ENCODE data around the gene BEST1. TPM values are rescaled to one million over a fixed set of nuclear protein-coding genes. Genes with fewer than 3 reads are reported as not detected.

The BEST1 gene
- total RNA-seq, 1 experiment from 2014 or later, result 0.17 TPM

DNA sequence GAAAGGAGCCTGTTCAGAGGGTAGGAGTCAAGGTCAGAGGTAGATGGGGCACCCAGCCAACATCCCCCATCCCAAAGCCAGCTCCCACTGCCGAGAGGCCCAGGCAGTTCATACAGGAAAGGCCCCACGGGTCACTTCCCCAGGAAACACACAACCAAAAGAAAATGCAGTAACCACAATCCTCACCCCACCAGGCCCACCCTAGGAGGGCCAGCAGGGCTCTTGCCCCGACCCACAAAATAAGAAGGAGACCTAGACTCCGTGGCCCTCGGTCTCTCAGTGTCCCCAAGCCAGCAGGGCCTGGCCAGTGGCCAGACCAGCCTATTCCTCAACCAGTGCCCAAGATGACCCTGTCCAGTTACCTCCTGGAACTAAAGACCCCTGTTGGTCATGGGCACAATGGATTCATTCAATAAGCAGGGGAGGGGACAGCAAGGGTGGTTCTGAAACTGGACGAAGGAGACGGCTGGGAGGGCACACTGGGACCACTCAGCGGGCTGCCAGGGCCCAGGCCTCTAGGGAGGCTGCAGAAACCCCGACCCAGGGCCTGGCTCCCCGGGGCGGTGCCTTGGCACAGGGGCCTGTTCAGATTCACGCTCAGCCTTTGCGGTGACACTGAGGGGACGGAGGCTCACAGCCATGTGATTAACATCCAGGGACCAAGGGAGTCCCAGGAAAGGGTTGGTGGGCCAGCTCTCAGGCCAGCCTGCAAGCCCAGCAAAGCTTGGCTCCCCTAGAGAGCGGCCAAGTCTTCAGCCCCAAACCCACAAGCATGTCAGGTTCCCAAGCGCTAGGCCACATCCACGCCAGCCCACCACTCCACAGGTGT lies 38.2 kb upstream of the BEST1 start (continued):
- TF ChIP-seq, protein P1, sequence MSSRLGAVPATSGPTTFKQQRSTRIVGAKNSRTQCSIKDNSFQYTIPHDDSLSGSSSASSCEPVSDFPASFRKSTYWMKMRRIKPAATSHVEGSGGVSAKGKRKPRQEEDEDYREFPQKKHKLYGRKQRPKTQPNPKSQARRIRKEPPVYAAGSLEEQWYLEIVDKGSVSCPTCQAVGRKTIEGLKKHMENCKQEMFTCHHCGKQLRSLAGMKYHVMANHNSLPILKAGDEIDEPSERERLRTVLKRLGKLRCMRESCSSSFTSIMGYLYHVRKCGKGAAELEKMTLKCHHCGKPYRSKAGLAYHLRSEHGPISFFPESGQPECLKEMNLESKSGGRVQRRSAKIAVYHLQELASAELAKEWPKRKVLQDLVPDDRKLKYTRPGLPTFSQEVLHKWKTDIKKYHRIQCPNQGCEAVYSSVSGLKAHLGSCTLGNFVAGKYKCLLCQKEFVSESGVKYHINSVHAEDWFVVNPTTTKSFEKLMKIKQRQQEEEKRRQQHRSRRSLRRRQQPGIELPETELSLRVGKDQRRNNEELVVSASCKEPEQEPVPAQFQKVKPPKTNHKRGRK (CRISPR knock-in tag; IDR thresholded peaks at IDR 0.05; ENCODE audit: borderline replicate concordance), result no peak
- TF ChIP-seq, protein P2, sequence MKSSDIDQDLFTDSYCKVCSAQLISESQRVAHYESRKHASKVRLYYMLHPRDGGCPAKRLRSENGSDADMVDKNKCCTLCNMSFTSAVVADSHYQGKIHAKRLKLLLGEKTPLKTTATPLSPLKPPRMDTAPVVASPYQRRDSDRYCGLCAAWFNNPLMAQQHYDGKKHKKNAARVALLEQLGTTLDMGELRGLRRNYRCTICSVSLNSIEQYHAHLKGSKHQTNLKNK (CRISPR knock-in tag; IDR thresholded peaks at IDR 0.05), result no peak
- TF ChIP-seq ZNF138 (CRISPR knock-in tag; conservative IDR thresholded peaks at IDR 0.05), result no peak
- TF ChIP-seq GTF2I (CRISPR knock-in tag; conservative IDR thresholded peaks at IDR 0.05), result no peak
- no peak for TF ChIP-seq ZNF396 (CRISPR knock-in tag; IDR thresholded peaks at IDR 0.05; ENCODE audit: borderline replicate concordance)
- no peak for TF ChIP-seq MYBL2 (CRISPR knock-in tag; IDR thresholded peaks at IDR 0.05)
- TF ChIP-seq RELA (CRISPR knock-in tag; IDR thresholded peaks at IDR 0.05; ENCODE audit: borderline replicate concordance), result no peak

DNA sequence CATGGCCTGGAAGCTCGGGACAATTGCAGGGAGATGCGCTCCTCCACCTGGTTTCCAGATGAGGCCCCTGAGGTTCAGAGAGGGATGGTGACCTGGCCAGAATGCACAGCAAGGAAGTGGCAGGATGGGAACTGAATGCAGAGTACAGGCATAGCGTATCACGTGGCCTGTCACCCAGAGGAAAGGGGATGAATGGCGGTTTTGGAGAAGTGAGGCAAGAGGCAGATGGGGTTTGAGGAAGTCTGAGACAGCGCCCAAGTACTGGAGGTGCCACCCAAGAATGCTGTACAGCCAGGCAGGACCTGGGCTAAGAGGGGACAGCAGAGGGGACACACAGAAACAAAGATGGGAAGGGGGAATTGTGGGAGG lies 37.6 kb upstream of the BEST1 start:
- TF ChIP-seq CREM (CRISPR knock-in tag; IDR thresholded peaks at IDR 0.05) (no peak), ELF4 (CRISPR knock-in tag; IDR thresholded peaks at IDR 0.05; ENCODE audit: low read depth) (no peak), MYBL2 (CRISPR knock-in tag; IDR thresholded peaks at IDR 0.05) (no peak), NR1H2 (CRISPR knock-in tag; IDR thresholded peaks at IDR 0.05) (no peak)
- Mint-ChIP-seq H3K4me1 (peaks cover 19% of the 10 kb centered on the region), H3K27me3 (ENCODE audit: low read depth) (peaks cover 17% of the 10 kb centered on the region), H3K4me3 (no peak overlapping the region), H3K9me3 (no peaks in the 10 kb centered on the region), H3K36me3 (no peaks in the 10 kb centered on the region), H3K27ac (no peak overlapping the region; the same call in 1 of the 2 replicates)
- POLR2A ChIA-PET, result no interaction called here
- CTCF ChIA-PET, result interaction anchor here (1.7 to 6.2 kb wide), 3 partner anchors 8 to 14 kb away, joined by 6 to 99 read pairs (median 52); no protein-coding TSS in a partner anchor
- no peak for ATAC-seq
- peak; percentile 2 for DNase-seq (ENCODE audit: low spot score)

DNA sequence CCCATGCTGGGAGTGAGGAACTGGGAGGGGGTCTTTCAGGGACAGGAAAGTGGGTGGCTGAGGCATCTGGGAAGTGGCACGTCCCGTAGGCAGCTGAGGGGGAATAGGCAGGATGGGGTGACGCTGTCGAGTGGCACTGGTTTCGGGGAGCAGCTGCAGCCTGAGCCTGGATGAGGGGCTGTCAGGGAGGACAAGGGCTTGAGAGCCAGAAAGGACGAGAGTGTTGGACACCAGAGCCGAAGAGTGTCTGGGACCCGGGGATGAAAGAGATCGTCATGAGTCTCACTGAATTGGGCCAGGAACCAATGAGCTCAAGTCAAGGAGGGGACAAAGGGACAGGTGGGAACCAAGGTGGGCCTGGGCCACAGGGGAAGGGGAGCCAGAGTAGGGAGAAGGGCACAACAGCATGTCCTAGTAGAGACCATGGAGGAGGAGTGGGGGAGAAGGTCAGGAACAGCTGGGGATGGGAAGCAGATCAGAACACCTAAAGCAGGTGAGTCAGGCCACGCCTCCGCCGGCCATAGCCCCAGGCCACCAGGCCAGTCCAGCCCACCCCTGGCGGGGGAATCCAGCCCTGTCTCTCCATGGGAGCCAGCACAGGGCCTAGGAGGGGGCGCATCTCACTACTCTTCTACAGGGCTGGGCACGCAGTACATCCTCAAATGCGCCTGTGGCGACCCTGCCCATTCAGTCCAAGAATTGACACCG lies 37.0 kb upstream of the BEST1 start:
- CTCF ChIA-PET, result interaction anchor here (1.7 to 5.5 kb wide), 2 partner anchors 9 to 14 kb away, joined by 6 to 52 read pairs; no protein-coding TSS in a partner anchor
- Mint-ChIP-seq H3K9me3 (no peaks in the 10 kb centered on the region), H3K4me1 (peaks cover 25% of the 10 kb centered on the region), H3K27me3 (ENCODE audit: low read depth) (peaks cover 24% of the 10 kb centered on the region), H3K36me3 (no peaks in the 10 kb centered on the region), H3K4me3 (no peak overlapping the region), H3K27ac (no peak overlapping the region; the same call in 1 of the 2 replicates)
- TF ChIP-seq, protein P3, sequence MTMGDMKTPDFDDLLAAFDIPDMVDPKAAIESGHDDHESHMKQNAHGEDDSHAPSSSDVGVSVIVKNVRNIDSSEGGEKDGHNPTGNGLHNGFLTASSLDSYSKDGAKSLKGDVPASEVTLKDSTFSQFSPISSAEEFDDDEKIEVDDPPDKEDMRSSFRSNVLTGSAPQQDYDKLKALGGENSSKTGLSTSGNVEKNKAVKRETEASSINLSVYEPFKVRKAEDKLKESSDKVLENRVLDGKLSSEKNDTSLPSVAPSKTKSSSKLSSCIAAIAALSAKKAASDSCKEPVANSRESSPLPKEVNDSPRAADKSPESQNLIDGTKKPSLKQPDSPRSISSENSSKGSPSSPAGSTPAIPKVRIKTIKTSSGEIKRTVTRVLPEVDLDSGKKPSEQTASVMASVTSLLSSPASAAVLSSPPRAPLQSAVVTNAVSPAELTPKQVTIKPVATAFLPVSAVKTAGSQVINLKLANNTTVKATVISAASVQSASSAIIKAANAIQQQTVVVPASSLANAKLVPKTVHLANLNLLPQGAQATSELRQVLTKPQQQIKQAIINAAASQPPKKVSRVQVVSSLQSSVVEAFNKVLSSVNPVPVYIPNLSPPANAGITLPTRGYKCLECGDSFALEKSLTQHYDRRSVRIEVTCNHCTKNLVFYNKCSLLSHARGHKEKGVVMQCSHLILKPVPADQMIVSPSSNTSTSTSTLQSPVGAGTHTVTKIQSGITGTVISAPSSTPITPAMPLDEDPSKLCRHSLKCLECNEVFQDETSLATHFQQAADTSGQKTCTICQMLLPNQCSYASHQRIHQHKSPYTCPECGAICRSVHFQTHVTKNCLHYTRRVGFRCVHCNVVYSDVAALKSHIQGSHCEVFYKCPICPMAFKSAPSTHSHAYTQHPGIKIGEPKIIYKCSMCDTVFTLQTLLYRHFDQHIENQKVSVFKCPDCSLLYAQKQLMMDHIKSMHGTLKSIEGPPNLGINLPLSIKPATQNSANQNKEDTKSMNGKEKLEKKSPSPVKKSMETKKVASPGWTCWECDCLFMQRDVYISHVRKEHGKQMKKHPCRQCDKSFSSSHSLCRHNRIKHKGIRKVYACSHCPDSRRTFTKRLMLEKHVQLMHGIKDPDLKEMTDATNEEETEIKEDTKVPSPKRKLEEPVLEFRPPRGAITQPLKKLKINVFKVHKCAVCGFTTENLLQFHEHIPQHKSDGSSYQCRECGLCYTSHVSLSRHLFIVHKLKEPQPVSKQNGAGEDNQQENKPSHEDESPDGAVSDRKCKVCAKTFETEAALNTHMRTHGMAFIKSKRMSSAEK (CRISPR knock-in tag; IDR thresholded peaks at IDR 0.05; ENCODE audit: borderline replicate concordance), result no peak
- no peak for TF ChIP-seq ZNF317 (CRISPR knock-in tag; IDR thresholded peaks at IDR 0.05; ENCODE audit: borderline replicate concordance, low read depth)
- no peak for ATAC-seq
- POLR2A ChIA-PET, result no interaction called here
- peak; percentile 17 for DNase-seq (ENCODE audit: low spot score)

Data from WTC11 (cell line).